H1 (cell line): ENCODE results near the gene LHX2. TPM values are rescaled to one million over a fixed set of nuclear protein-coding genes. Genes with fewer than 3 reads are reported as not detected.

ENCODE experiments used
- CTCF ChIA-PET: fragments of 300-600 bp; sonication (Branson Sonifier 250); formaldehyde crosslinking; loops from one replicate; lab custom pipeline; 2021; ENCODE audit not compliant: partially characterized antibody; lab: Charles Lee
- POLR2A ChIA-PET: fragments of 300-600 bp; sonication (Branson Sonifier 250); formaldehyde crosslinking; loops from one replicate; lab custom pipeline; 2021; ENCODE audit warnings: inconsistent platforms; ENCODE audit not compliant: partially characterized antibody; lab: Charles Lee
- DNase-seq, 2 experiments: peaks; one replicate each; pipeline versions ENCODE4 v3.0.0 to v3.0.0-alpha.2; 2010 to 2022; ENCODE audit warnings: low spot score in 2 of 2, low read depth in 1 of 2, mixed read lengths in 1 of 2
- FAIRE-seq: peaks from 2 replicates; lab custom pipeline; 2011; peaks lifted over from hg19 to GRCh38; lab: Jason Lieb, UNC
- H2AFZ ChIP-seq: 2 replicates; pipeline ENCODE4 v1.8.1; 2012; ENCODE audit warnings: low read length, inconsistent platforms
- H2AK5ac ChIP-seq: 2 replicates; pipeline ENCODE4 v1.6.1; 2013; ENCODE audit warnings: low read depth, low read length
- H2BK120ac ChIP-seq: replicated peaks from 2 replicates; pipeline ENCODE3; 2013; ENCODE audit warnings: low read depth, low read length, inconsistent platforms
- H2BK12ac ChIP-seq: 2 replicates; pipeline ENCODE4 v1.6.1; 2013; ENCODE audit warnings: low read depth, low read length
- H2BK15ac ChIP-seq: 2 replicates; pipeline ENCODE4 v1.6.1; 2013; ENCODE audit warnings: low read length
- H2BK20ac ChIP-seq: 2 replicates; pipeline ENCODE4 v1.6.1; 2013; ENCODE audit warnings: low read length
- H2BK5ac ChIP-seq: 2 replicates; pipeline ENCODE4 v1.6.1; 2013; ENCODE audit warnings: low read depth, low read length
- H3K14ac ChIP-seq: 2 replicates; pipeline ENCODE4 v1.6.1; 2013; ENCODE audit warnings: inconsistent platforms; ENCODE audit not compliant: insufficient read length
- H3K18ac ChIP-seq: 2 replicates; pipeline ENCODE4 v1.6.1; 2013; ENCODE audit warnings: low read length; ENCODE audit errors: extremely low read depth
- H3K23ac ChIP-seq: 2 replicates; pipeline ENCODE4 v1.6.1; 2013; ENCODE audit warnings: inconsistent platforms; ENCODE audit not compliant: insufficient read length
- H3K23me2 ChIP-seq: 2 replicates; pipeline ENCODE4 v1.6.1; 2013; ENCODE audit warnings: low read depth, low read length
- H3K27ac ChIP-seq: 2 replicates; pipeline ENCODE4 v1.6.1; 2011; ENCODE audit warnings: low read depth, low read length, inconsistent platforms
- H3K27me3 ChIP-seq, 4 experiments: replicated peaks in 1 of 4; 1 replicate in 1 of 4; 2 replicates in 3 of 4; pipeline versions ENCODE4 v1.6.1 to v1.8.1; 2011 to 2013; ENCODE audit warnings: low read length in 3 of 4, mild to moderate bottlenecking in 3 of 4, inconsistent platforms in 2 of 4, mixed read lengths in 2 of 4, moderate library complexity in 1 of 4; ENCODE audit not compliant: control insufficient read depth in 3 of 4, insufficient read depth in 3 of 4; ENCODE audit errors: extremely low read depth in 1 of 4
- H3K36me3 ChIP-seq, 4 experiments: 2 replicates each; pipeline versions ENCODE4 v1.6.1 to v1.8.1; 2011 to 2013; ENCODE audit warnings: mild to moderate bottlenecking in 4 of 4, low read length in 3 of 4, moderate library complexity in 2 of 4, control low read depth in 1 of 4, inconsistent platforms in 1 of 4; ENCODE audit not compliant: insufficient read depth in 4 of 4, control insufficient read depth in 2 of 4
- H3K4ac ChIP-seq: replicated peaks from 2 replicates; pipeline ENCODE3; 2013; ENCODE audit warnings: low read length, low read depth, mixed read lengths, inconsistent platforms; ENCODE audit not compliant: insufficient read length
- H3K4me1 ChIP-seq, 4 experiments: replicated peaks in 1 of 4; 1 replicate in 1 of 4; 2 replicates in 3 of 4; pipeline versions ENCODE4 v1.6.1 to v1.8.1; 2011 to 2013; ENCODE audit warnings: low read length in 3 of 4, inconsistent platforms in 2 of 4, mixed read lengths in 1 of 4; ENCODE audit not compliant: insufficient read depth in 4 of 4, control insufficient read depth in 3 of 4
- H3K4me2 ChIP-seq, 2 experiments: 2 replicates each; pipeline versions ENCODE4 v1.6.1 to v1.8.1; 2011 to 2013; ENCODE audit warnings: low read depth in 2 of 2, low read length in 2 of 2, control low read depth in 1 of 2, inconsistent platforms in 1 of 2, mild to moderate bottlenecking in 1 of 2; ENCODE audit not compliant: insufficient read depth in 1 of 2
- H3K4me3 ChIP-seq, 4 experiments: fragments of 200-600, 300-600 bp in 1 of 4; sonication (generic), shearing (Covaris generic), sonication (Bioruptor Twin) in 1 of 4; 2 replicates each; pipeline versions ENCODE4 v1.5.1 to v1.8.1; 2011 to 2016; ENCODE audit warnings: low read length in 4 of 4, low read depth in 3 of 4, control low read depth in 2 of 4, inconsistent platforms in 2 of 4, mild to moderate bottlenecking in 2 of 4, mixed read lengths in 1 of 4, moderate library complexity in 1 of 4; ENCODE audit not compliant: insufficient read depth in 2 of 4; ENCODE audit errors: extremely low read depth in 1 of 4
- H3K56ac ChIP-seq: replicated peaks from 2 replicates; pipeline ENCODE3; 2013; ENCODE audit warnings: low read depth, mild to moderate bottlenecking, mixed read lengths, low read length, inconsistent platforms; ENCODE audit not compliant: insufficient read length
- H3K79me1 ChIP-seq: 2 replicates; pipeline ENCODE4 v1.6.1; 2013; ENCODE audit warnings: low read depth, low read length, control low read depth
- H3K79me2 ChIP-seq, 2 experiments: 2 replicates each; pipeline versions ENCODE4 v1.6.1 to v1.8.1; 2012 to 2013; ENCODE audit warnings: low read length in 2 of 2, mild to moderate bottlenecking in 2 of 2, inconsistent platforms in 1 of 2; ENCODE audit not compliant: insufficient read depth in 2 of 2, control insufficient read depth in 1 of 2
- H3K9ac ChIP-seq, 4 experiments: replicated peaks in 1 of 4; 1 replicate in 1 of 4; 2 replicates in 3 of 4; pipeline versions ENCODE4 v1.6.1 to v1.8.1; 2011 to 2013; ENCODE audit warnings: low read depth in 3 of 4, low read length in 3 of 4, control low read depth in 2 of 4, mild to moderate bottlenecking in 2 of 4, moderate library complexity in 2 of 4, inconsistent platforms in 1 of 4; ENCODE audit errors: extremely low read depth in 1 of 4
- H3K9me3 ChIP-seq, 2 experiments: 2 replicates each; pipeline versions ENCODE4 v1.6.1 to v1.8.1; 2012 to 2013; ENCODE audit warnings: mild to moderate bottlenecking in 2 of 2, moderate library complexity in 2 of 2, control low read depth in 1 of 2, inconsistent platforms in 1 of 2, low read depth in 1 of 2, low read length in 1 of 2, mixed read lengths in 1 of 2; ENCODE audit not compliant: insufficient read depth in 2 of 2
- H4K20me1 ChIP-seq, 2 experiments: replicated peaks in 1 of 2; 2 replicates each; pipeline versions ENCODE3 to v1.8.1; 2011 to 2013; ENCODE audit warnings: inconsistent platforms in 2 of 2, low read length in 2 of 2, mild to moderate bottlenecking in 1 of 2; ENCODE audit not compliant: insufficient read depth in 2 of 2, control insufficient read depth in 1 of 2
- H4K5ac ChIP-seq: 2 replicates; pipeline ENCODE4 v1.6.1; 2013; ENCODE audit warnings: low read length, low read depth, mixed read lengths, inconsistent platforms; ENCODE audit not compliant: insufficient read length
- H4K8ac ChIP-seq: 2 replicates; pipeline ENCODE4 v1.8.0; 2013; ENCODE audit warnings: mild to moderate bottlenecking, moderate library complexity, low read length, inconsistent platforms; ENCODE audit not compliant: insufficient read depth; ENCODE audit errors: extremely low read depth
- H4K91ac ChIP-seq: replicated peaks from 2 replicates; pipeline ENCODE3; 2013; ENCODE audit warnings: low read length, mixed read lengths, inconsistent platforms; ENCODE audit not compliant: insufficient read length
- BACH1 ChIP-seq: IDR thresholded peaks from 2 replicates; pipeline ENCODE4 v1.6.1; 2012; ENCODE audit warnings: low read length, improper control_type of control experiment
- CHD1 ChIP-seq: IDR thresholded peaks from 2 replicates; pipeline ENCODE4 v1.6.1; 2012; ENCODE audit warnings: low read depth, low read length, improper control_type of control experiment
- EGR1 ChIP-seq: IDR thresholded peaks from 2 replicates; pipeline ENCODE4 v1.6.1; 2011; ENCODE audit warnings: low read depth, low read length, borderline replicate concordance
- EP300 ChIP-seq, 2 experiments: IDR thresholded peaks; 1 replicate in 1 of 2; 2 replicates in 1 of 2; pipeline ENCODE4 v1.6.1; 2011 to 2012; ENCODE audit warnings: low read depth in 2 of 2, low read length in 2 of 2, mild to moderate bottlenecking in 2 of 2, borderline replicate concordance in 1 of 2, inconsistent platforms in 1 of 2, moderate library complexity in 1 of 2
- HDAC2 ChIP-seq, 2 experiments: fragments of 300-600 bp in 1 of 2; sonication (generic) in 1 of 2; IDR thresholded peaks; 2 replicates each; pipeline ENCODE4 v1.6.1; 2011 to 2012; ENCODE audit warnings: low read depth in 2 of 2, low read length in 2 of 2, mild to moderate bottlenecking in 2 of 2, moderate library complexity in 2 of 2, borderline replicate concordance in 1 of 2, inconsistent platforms in 1 of 2
- RNF2 ChIP-seq: fragments of 200-900, 300-1000 bp; sonication (generic); IDR thresholded peaks from 2 replicates; pipeline ENCODE4 v1.7.1; 2016; ENCODE audit warnings: borderline replicate concordance, low read depth, mild to moderate bottlenecking, antibody characterized with exemption, low read length; ENCODE audit not compliant: poor library complexity, severe bottlenecking; ENCODE audit errors: missing control alignments
- SP1 ChIP-seq: IDR thresholded peaks from 2 replicates; pipeline ENCODE4 v1.6.1; 2011; ENCODE audit warnings: low read depth, low read length
- SP4 ChIP-seq: IDR thresholded peaks from 2 replicates; pipeline ENCODE4 v1.6.1; 2012; ENCODE audit warnings: low read length, inconsistent platforms
- WGBS, 2 experiments: shearing (Covaris generic) in 1 of 2; methylation state at CpG; one replicate each; pipeline versions ENCODE4 v1.1.6 to v1.1.7; 2013 to 2015; ENCODE audit warnings: low lambda C conversion rate in 2 of 2, mixed read lengths in 2 of 2, inconsistent platforms in 1 of 2, low coverage in 1 of 2, missing lambda C conversion rate in 1 of 2; ENCODE audit not compliant: insufficient replicate concordance in 2 of 2, insufficient coverage in 1 of 2, insufficient read length in 1 of 2; ENCODE audit errors: extremely low coverage in 1 of 2, missing lambda C conversion rate in 1 of 2; 5-methylcytosine and 5-hydroxymethylcytosine counted together
- polyA plus RNA-seq, 7 experiments: library from polyadenylated mRNA; depleted of rRNA in 3 of 7; stranded (reverse) in 5 of 7; unstranded in 2 of 7; fragments of >200 nt in 5 of 7; fragments of 200-250 nt in 2 of 7; gene quantifications; 1 replicate in 5 of 7; 2 replicates in 1 of 7; 4 replicates in 1 of 7; pipeline versions ENCODE4 v1.2.1 to v1.2.3, GENCODE V29; 2011 to 2013; ENCODE audit warnings: missing spikeins in 2 of 7, mixed read lengths in 2 of 7
- total RNA-seq: library from RNA; stranded (reverse); fragmentation: NEBNext Ultra II Directional; extraction: Animal tissue kit (Norgen Biotek cat#: 25700); gene quantifications from 2 replicates; pipeline ENCODE4 v1.2.1, GENCODE V29; 2021
- TF ChIP-seq, protein P1 (sequence below), 3 experiments: IDR thresholded peaks; 1 replicate in 2 of 3; 2 replicates in 1 of 3; pipeline versions ENCODE4 v1.5.1 to v1.6.1; 2011; ENCODE audit warnings: low read length in 3 of 3, mild to moderate bottlenecking in 3 of 3, inconsistent platforms in 2 of 3, low read depth in 1 of 3, moderate library complexity in 1 of 3; ENCODE audit not compliant: insufficient read depth in 1 of 3; ENCODE audit errors: control extremely low read depth in 1 of 3
- TF ChIP-seq, protein P2 (sequence below): IDR thresholded peaks from 2 replicates; pipeline ENCODE4 v1.6.1; 2011; ENCODE audit warnings: low read depth, mild to moderate bottlenecking, low read length; ENCODE audit not compliant: insufficient read depth

LHX2 gene
- total and polyA plus RNA-seq, 2 of the 8 experiments (the other 6 are each of a cell fraction or from before 2014, with no cell fraction given), result 0.11 to 0.86 TPM

GRCh38 chr9:124074746-124075145 is 63.2 kb downstream of the LHX2 start:
- 76% methylated on average over 1 of the region's 1 CpG; no CpG with 5 or more reads in 1 of the 2 experiments for WGBS, 2 experiments
- Histone ChIP-seq H3K4me1 (no peaks in the 10 kb centered on the region), H2BK12ac (no peak overlapping the region), H3K79me2 (no peaks in the 10 kb centered on the region), H2BK15ac (no peak overlapping the region), H3K9me3 (0 out of 4 replicates have a peak, but pooled peaks cover 0 to 3% of the 10 kb centered on the region in 2 experiments), H3K23ac (no peak overlapping the region), H4K20me1 (no peaks in the 10 kb centered on the region), H2BK20ac (no peak overlapping the region), H3K27ac (no peak overlapping the region), H2AFZ (no peak overlapping the region; the same call in 1 of the 2 replicates), H3K9ac (no peak overlapping the region), H2BK120ac (no peak overlapping the region), H3K14ac (no peak overlapping the region), H3K79me1 (no peaks in the 10 kb centered on the region), H3K18ac (no peak overlapping the region), H3K4ac (no peak overlapping the region), H3K4me3 (no peak overlapping the region), H2AK5ac (no peak overlapping the region), H3K4me2 (no peak overlapping the region), H2BK5ac (no peak overlapping the region), H3K23me2 (no peaks in the 10 kb centered on the region; the same call in 1 of the 2 replicates), H3K36me3 (no peaks in the 10 kb centered on the region), H4K5ac (no peak overlapping the region), H4K8ac (no peak overlapping the region), H3K56ac (no peak overlapping the region), H4K91ac (no peak overlapping the region), H3K27me3 (no peaks in the 10 kb centered on the region; a peak in 1 of 7 replicates)
- TF ChIP-seq BACH1, result no peak
- TF ChIP-seq EGR1, result no peak
- no peak for TF ChIP-seq CHD1
- no peak for TF ChIP-seq SP1
- TF ChIP-seq HDAC2 (IDR thresholded peaks at IDR 0.05; ENCODE audit: borderline replicate concordance in 1 of 2, low read depth in 2 of 2, low read length in 2 of 2), result no peak
- TF ChIP-seq, protein P1, sequence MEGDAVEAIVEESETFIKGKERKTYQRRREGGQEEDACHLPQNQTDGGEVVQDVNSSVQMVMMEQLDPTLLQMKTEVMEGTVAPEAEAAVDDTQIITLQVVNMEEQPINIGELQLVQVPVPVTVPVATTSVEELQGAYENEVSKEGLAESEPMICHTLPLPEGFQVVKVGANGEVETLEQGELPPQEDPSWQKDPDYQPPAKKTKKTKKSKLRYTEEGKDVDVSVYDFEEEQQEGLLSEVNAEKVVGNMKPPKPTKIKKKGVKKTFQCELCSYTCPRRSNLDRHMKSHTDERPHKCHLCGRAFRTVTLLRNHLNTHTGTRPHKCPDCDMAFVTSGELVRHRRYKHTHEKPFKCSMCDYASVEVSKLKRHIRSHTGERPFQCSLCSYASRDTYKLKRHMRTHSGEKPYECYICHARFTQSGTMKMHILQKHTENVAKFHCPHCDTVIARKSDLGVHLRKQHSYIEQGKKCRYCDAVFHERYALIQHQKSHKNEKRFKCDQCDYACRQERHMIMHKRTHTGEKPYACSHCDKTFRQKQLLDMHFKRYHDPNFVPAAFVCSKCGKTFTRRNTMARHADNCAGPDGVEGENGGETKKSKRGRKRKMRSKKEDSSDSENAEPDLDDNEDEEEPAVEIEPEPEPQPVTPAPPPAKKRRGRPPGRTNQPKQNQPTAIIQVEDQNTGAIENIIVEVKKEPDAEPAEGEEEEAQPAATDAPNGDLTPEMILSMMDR (IDR thresholded peaks at IDR 0.05; ENCODE audit: control extremely low read depth in 1 of 3, insufficient read depth in 1 of 3, low read depth in 1 of 3, low read length in 3 of 3), result no peak
- no peak for TF ChIP-seq SP4
- no peak for TF ChIP-seq RNF2
- TF ChIP-seq EP300 (IDR thresholded peaks at IDR 0.05; ENCODE audit: borderline replicate concordance in 1 of 2, low read depth in 2 of 2, low read length in 2 of 2), result no peak
- TF ChIP-seq, protein P2, sequence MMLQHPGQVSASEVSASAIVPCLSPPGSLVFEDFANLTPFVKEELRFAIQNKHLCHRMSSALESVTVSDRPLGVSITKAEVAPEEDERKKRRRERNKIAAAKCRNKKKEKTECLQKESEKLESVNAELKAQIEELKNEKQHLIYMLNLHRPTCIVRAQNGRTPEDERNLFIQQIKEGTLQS, result no peak
- DNase-seq (no peak), FAIRE-seq (no peak)
- ChIA-PET CTCF (interaction anchor here (0.8 to 1.1 kb wide), 3 partner anchors 34 to 684 kb away, joined by 3 read pairs; no protein-coding TSS in a partner anchor), POLR2A (no interaction called here)
